GM21717 (cell line): ENCODE measurements around the gene NTRK3.

Experiments
- ATAC-seq: cut with Tn5 transposase; IDR thresholded peaks from one replicate; pipeline ENCODE4 v1.9.1; 2021; ENCODE audit warnings: mild to moderate bottlenecking, moderate library complexity; ENCODE audit not compliant: unreplicated experiment

Gene NTRK3

DNA sequence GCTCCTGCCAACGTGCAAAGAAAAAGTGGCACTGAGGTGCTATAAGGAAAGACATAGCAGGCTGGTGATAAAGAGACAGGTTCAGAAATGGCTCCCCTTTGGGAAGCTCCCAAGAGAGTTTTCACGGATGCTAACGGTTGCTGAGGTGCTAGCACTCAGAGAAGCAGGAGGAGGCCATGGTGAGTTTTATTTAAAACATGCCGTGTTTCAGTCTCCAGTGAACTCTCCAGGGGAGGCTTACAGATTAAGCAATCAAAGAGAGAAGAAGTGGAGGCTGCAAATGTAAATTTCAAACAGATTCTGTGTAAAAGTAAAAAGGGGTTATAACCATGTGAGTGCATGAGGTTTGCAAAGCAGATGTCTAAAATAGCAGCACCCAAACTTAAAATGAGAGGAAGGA, 346.2 kb downstream of the NTRK3 start:
- no peak for ATAC-seq

DNA sequence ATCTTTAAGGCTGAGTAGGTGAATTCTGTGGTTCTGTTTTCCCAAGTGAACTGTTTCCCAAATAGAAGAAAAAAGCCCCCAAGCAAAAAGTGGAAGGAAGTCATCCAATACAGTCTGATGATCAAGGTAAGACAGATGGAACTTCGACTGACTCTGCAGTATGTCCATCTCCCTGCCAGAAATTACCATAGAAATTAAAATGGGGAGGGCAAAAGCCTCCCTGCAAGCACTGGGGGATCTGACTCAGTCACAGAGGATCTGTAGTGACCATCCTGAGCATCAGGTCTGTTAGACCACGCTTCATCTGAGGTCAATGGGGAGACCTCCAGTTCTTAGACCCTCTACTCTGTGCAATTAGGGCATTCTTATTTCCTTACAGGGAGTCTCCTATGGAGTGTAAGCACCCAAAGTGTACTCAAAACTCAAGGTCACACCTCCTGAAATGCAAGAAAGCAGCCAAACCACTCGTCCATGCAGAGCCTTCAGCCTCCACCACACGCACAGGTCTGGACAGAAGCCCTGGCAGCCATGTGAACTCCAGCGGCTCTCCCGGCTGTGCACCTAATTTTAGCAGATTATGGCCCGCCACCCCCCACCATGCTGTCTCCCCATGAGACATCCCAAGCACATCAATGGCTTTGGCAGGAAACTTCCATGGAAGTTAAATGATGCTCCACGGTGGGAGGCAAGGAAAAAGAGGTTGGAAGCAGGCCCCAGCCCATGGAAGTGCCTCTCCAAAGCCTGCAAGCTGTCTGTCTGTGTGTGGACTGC, 348.7 kb downstream of the NTRK3 start:
- no peak for ATAC-seq

DNA sequence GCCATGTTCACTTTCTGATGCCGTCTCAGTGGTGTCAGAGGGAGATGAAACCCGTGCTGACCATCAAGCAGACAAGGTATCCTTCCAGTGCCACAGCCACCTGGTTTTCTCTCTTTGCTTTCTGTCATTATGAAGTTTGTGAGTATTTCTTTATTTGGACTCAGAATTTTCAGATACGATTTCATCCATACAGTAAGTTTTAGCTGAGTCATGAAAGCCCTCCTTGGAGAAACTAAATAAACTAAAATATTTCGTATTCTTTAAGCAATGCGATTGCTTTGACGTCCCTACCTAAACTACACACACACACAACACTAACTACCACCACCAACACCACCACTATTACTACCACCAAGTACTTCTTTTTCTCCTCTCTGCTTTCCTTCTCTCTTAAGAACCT, 350.1 kb downstream of the NTRK3 start:
- ATAC-seq = no peak

DNA sequence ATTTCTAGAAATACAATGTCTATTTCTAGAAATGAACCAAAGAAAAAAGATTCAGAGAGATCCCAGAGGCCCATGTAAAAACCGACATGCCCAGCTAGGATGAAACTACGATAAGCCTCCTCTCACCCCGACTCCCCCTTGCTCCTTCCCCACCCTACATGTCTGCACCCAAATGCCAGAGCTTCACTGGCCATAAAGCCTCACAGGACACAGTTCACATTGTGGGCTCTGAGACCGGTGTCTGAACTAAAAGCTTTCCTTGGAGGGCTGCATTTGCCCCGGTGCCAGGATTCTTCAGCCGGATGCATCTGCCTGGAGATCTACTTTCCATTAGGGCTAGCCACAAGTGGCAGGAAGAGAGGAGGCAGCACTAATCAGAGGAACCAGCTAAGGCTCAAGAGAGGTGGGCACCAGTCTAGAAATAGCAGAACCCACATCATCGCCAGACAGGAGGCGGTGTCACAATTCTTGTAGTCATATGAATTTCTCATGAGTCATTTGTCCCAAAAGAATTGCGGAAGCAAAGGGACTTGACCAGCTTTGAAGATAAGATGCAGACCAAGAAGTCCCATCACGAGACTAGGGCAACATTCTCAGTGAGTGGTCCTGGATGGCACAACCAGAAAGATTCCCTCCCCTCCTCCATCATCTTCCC, 353.6 kb downstream of the NTRK3 start:
- ATAC-seq = no peak

DNA sequence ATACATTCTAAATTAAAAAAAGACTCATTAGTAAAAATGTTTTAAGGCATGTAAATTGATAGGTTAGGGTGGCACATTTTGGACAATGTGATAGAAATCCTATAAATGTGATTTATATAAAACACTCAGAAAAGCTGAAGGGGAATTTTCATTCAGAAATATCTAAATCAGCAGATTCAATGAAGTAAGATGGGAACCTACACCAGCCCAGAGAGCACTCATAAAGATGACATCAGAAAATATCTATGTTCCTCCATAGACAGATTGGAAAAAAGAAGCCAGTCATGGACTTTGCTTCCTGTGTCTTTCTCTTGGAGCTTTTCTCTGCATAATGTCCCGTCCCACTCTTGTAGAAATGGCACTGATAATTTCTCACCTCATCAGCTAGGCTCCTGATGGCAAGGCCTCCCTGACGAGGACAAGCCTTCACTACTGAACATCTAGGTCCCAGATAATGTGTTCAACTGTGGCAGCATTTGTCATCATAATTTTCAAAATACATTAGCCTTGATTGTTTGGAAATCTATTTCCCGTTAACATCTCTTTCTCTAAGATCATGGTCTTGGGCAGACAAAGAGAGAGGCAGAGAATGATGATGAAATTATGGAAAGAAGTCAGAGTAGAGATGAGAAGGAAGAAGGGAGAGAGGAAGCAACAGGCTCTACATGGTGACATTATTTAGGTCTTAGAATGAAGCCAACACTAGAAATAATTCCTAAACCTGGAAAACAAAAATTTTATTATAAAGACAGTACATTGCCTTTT, 354.4 kb downstream of the NTRK3 start:
- no peak for ATAC-seq

DNA sequence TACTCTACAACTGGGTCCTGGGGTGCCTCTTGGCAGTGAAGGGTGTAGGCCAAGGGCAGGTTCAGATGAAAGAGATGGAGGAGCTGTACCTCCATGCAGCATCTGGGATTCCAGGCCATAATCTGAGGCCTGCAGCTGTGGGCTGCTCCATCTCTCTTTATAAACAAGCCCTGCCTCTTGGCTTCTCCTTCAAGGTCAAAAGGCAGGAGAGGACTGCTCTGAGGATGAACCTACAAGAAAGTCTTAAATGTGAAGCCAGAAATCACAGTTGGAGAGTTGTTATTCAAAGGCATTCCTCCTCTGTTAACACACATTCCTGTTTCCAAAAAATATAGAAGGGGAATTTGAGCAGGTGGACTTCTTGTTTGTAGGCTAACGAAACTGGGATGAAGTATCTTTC, 355.5 kb downstream of the NTRK3 start:
- ATAC-seq = no peak

DNA sequence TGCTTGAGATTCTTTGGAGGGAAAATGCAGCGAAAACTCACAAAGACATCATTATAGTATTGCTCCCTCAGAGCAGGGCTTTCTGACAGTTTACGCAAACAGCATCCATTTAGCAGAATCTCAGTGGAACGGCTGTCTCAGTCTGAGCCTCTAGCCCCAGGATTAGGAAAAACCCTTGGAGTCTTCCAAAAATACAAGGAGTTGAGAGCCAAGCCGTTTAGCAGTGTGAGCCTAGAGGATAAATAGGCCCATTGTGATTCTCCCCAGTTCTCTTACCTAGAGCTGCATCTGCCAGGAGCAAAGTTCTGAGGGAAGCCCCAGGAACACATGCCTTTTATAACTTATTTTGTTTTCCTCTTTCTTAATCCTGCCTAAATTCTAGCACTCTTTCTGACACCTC, 359.6 kb downstream of the NTRK3 start:
- no peak for ATAC-seq

DNA sequence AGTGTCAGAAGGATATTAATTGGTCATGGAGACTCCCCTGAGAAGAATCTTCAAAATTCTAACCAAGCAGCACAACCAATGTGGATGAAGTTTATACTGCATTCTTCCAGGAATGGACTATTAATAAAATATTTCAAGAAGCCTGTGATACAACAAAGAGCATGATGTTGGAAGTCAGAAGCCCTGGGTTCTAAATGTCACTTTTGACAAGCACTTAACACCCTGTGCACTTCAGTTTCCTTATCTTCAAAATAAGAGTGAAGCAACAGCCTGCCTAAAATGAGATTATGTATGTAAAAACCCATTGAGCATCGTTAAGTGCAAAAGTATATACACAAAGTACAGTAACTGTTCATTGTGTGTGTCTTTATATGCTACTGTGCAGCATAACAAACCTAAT, 369.4 kb downstream of the NTRK3 start:
- no peak for ATAC-seq

DNA sequence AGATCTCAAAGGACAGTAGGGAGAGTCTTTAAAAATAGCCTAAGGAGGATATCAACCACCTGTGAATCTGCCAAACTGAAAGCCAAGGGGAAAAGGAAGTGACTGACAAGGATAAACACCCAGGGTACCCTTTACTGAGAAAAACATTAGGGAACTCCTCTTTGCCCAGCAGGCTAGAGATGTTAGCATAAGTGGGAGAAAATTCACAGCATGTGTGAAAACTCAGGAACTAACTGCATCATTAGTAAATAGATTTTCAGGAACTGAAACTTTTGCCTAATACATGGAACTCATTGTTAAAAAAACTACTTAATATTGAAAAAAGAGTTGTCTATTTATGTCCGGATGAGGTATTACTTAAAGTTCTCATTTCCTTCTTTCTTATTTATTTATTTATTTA, 375.5 kb downstream of the NTRK3 start:
- ATAC-seq = no peak

DNA sequence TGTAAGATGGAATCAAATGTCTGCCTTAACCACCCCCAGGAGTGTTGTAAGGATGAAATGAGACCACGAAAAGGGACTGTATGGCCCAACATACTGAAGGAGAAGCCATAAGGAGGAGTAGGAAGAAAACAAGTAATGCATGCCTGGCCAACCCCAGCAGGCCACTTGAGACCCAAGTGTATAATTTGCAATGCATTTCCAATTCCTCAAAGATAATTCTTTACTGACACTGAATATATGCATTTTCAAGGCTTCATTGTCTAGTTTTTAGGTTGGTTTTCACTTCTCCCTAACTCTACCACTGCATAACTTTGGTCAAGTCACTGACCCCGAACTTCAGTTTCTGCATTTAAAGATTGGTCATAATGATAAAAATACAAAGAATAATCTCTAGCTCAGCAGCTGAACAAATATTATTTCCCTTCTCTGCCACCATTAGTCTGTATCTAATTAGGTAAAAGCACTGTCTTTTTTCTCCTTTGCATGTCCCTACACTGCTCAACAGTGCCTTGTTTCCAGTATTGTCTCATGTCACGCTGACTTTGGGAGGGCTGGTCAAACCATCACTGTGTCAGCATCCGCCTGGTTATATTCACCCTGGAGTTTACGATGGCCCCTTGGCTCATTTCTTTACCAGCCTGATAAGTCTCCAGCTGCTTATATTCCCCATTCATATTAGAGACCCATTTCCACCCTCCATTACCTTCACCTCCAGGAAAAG, 378.6 kb downstream of the NTRK3 start:
- ATAC-seq = no peak

DNA sequence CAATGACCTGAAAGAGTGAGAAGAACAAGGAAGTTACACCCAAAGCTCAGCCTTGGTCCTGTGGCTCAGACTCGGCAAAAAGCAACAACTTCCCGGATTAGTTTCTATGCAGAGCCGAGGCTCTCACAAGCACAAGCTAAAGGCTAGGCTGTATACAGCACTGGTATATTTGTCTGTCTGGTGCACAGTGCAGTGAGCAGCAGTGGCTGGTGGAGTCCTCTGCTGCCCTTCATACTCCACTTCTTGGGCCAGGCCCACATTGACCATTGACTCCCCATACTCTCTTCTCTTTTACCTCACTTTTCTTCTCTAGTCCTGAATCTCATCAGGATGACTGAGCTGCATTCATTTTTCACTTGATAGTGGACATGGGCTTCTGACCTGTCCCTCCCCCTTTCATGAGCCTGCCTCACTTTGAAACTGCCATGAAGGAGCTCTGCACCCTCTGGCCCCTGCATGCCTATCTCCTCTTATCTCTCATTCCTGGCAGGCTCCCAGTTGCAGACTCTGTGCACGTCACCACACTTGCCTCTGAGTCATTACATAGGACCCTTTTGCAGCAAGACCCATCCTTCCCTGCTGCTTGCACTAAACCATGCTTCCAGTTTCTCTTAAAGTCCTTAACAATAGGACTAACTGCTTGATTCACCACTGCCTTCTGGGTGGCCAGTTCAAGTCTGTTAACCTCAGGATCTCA, 379.3 kb downstream of the NTRK3 start:
- ATAC-seq = no peak

DNA sequence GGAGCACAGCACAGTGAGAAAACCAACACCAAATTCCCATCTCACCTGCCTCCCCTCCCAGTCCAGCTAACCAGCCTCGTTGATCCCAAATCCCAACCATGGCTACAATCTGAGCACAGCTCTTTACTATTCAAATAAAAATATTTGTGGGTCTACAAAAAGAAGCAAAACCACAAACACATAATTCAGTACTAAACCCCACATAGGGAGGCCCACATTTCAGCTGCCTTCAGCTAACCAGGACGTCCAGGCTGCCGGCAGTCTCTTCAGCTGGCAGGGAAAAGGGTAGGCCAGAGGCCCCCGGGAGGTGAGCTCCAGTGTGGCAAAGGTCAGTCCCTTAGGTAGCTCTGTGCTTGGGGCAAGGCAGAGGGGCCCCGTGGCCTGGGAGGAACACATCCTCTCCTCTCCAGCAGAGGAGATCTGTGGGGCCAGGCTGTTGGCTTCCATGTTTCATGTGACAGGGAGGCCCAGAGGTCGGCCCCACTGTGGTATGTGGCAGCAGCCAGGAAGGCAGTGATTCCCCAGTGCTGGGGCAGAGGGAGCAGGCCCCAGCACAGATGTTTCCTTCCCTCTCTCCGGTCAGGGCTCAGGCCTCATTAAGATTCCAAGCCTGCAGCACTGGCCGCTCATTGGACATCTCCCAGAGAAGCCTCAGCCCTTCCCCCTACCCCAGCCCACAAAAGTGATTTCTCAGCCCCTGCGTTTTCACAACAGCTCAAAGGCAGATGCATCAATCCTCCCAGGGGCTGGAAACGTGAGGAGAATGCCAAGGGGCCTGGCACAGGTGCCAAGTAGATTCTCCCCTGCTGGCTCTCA, 381.4 kb downstream of the NTRK3 start:
- ATAC-seq = no peak

DNA sequence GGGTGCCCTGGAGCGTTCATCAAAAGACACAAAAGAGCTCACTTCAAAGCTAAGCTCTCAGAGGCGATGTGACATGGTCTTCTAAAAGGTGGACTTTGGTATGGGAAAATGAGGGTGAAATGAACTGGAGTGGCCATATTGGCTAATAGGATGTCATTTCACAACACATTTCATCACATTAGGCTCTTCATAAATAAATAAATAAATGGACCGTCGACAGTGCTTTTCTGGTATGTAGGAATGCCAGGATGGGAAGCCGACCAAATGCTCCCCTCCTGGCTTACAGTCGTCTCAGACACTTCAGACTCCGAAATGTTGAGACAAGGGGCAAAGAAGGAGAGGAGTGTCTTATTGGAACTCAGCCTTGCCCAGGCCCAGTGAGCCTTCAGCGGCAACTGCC, 383.0 kb downstream of the NTRK3 start:
- ATAC-seq = no peak

DNA sequence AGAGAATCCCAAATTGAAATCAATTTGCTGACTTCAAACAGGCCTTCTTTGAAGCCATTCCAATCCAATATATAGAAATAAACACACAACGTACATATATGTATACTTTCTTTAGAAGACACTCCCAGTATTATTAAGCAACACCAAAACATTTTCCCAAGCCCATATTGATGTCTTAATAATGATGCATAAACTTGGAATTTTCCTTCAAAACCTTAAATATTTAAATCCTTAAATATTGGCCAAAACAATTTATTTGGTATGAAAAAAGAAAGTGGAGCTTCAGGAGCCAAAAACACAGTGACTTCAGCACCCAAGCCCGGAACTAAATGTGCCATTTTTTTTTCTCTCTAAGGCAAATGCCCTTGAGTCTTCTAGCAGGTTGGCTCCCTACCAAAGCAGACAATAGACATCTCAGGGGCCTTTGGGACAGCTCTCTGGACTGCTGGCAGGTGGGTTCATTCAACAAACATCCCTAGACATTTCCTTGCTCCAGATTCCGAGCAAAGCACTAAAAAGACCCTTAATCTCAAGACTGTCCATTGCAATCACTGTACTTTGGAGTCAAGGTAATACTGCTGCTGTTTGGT, 384.7 kb downstream of the NTRK3 start:
- no peak for ATAC-seq

DNA sequence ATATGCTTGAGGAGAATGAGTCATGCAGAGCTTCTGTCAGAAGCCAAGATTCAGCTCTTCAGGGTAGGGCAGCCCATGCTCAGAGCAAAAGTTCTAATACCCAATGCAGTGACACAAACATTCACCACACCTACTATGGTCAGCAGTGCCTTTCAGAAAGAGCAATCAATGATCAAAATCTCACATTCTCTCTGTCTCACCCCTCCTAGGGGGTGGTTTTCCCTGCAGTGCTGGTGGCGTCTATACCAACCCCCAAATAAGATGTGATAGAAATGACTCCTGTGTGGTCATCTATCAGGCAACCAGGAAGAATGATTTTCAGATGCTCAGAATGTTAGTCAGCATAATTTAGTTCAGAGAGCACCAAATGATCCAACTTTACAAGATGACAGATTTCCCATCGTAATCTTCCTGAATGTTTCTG, 385.3 kb downstream of the NTRK3 start:
- no peak for ATAC-seq

DNA sequence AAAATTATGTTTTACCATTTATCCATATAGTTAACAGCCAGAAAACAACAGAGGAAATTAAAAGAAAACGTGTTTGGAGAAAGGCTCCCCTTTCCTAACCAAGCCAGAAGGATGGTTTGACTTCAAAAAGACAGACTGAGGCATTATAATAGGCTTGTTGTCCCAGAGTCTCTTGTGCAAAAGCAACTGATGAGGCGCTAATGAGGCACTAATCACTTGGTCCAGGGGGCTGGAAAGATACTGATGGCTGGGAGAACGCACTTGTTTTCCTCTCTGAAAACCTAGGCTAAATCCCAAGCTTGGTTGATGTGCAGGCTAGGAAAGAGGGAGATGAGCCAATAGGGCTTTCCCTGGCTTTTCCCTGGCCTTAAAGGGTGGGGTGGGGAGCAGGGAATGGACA, 389.6 kb downstream of the NTRK3 start:
- ATAC-seq = no peak

DNA sequence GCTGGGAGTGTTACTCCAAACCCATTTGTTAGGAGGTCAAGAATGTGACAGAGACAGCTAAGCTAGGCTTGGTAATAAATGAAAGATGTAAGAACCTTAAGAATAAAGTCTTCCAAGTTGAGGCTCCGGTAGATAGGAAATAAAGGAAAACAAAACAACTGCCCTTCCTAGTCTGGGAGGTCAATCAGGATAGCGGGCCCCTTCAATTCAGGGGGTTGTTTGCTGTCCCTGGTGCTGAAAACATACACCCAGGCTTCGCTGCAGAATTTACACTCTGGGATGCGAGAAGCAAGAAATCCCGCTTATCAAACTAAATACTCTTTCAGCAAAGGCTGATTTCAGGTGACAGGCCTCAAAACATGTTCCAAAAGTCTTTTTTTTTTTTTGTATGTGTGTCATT, 393.4 kb downstream of the NTRK3 start:
- no peak for ATAC-seq

DNA sequence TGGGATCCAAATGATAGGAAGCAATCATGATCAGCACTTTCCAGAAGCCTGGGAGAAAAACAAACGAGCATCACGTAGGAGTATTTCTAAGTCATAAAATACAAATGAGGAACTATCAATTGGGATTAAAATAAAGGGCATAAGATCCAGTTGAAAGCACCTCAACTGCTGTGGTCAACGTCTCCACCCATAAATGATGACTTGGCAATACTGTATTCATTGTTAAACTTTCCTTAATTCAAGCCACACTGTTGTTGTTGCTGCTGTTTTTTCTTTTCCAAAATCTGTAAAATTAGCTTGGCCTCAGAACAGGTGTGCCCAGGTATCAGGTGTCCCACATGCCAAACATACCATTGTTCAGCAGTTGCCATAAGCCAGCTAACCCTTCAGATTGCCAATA, 395.8 kb downstream of the NTRK3 start:
- no peak for ATAC-seq

DNA sequence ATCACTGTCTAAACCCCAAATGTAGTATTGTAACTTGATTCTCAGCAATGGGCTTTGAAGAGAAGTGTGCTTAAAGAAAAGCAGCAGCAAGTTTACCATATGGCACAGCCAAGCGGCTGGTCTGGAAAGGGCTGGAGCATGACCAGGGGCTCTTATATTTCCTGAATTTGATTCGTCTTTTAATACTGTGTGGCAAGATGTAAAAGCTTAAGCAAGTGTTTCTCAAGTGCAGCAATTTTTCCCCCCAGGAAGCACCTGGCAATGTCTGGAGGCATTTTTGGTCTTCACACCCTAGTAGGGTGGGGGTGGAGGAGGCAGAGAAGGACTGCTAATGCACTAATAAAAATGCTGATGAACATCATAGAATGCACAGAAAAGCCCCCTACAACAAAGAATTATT, 397.9 kb downstream of the NTRK3 start:
- no peak for ATAC-seq

DNA sequence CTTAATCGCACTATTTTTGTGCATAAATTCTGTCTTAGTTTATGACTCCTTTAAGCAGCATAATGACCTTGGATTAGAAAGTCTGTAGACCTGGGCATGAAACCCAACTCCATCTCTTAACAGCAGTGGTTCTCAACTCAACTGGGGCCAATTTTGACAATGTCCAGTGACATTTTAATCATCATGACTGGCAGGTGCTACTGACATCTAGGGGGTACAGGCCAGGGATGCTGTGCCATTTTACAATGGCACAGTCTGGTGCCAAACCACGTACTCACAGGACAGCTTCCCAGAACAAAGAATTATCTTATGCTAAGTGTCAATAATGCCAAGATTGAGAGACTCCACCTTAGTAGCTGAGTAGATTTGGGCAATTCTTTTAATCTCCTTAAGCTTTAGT, 405.0 kb downstream of the NTRK3 start:
- no peak for ATAC-seq
